HepG2 (cell line): ENCODE results near the gene L2HGDH. TPM values are rescaled to one million over a fixed set of nuclear protein-coding genes. Genes with fewer than 3 reads are reported as not detected.
A peak's percentile ranks its signal among the peaks of the same experiment; 100 is the strongest.

Source experiments
- ATAC-seq: fragments of 200-7000 bp; cut with Tn5 transposase; 3 replicates; pipeline ENCODE4 v1.9.1; 2020; ENCODE audit warnings: mild to moderate bottlenecking, moderate library complexity
- BruUV-seq: library from RNA; stranded (reverse); fragments of 400-500 nt; replicated peaks from 2 replicates; lab custom pipeline; 2021; lab: Mats Ljungman, UMichigan
- CTCF ChIA-PET: fragments of 300-600 bp; formaldehyde crosslinking; extraction: SDS; loops from one replicate; lab custom pipeline; 2021; ENCODE audit warnings: low total read pairs, inconsistent platforms, low intra/inter-chr PET ratio; lab: Yijun Ruan, JAX
- POLR2A ChIA-PET: fragments of 350-600 bp; sonication (Branson Sonifier 250); formaldehyde crosslinking; loops from one replicate; lab custom pipeline; 2020; ENCODE audit warnings: antibody characterized with exemption, inconsistent platforms; lab: Yijun Ruan, JAX
- DNase-seq: peaks from one replicate; pipeline ENCODE4 v3.0.0-alpha.2; 2015; ENCODE audit warnings: low spot score
- FAIRE-seq: peaks from 3 replicates; lab custom pipeline; 2011; peaks lifted over from hg19 to GRCh38; lab: Jason Lieb, UNC
- H2AFZ ChIP-seq: one replicate; pipeline ENCODE4 v1.6.1; 2011; ENCODE audit warnings: low read length, inconsistent platforms
- H3K27ac ChIP-seq: fragments of 300-600 bp; 3 replicates; pipeline ENCODE4 v1.8.0; 2011; ENCODE audit warnings: mixed run types, mild to moderate bottlenecking, mixed read lengths, low read length, inconsistent platforms; ENCODE audit not compliant: insufficient read depth; ENCODE audit errors: extremely low read length
- H3K27me3 ChIP-seq, 2 experiments: fragments of 200-600 bp in 1 of 2; 2 replicates in 1 of 2; 3 replicates in 1 of 2; pipeline versions ENCODE4 v1.6.0 to v1.8.0; 2011; ENCODE audit warnings: low read length in 2 of 2, mild to moderate bottlenecking in 2 of 2, moderate library complexity in 2 of 2, inconsistent platforms in 1 of 2; ENCODE audit not compliant: insufficient read depth in 2 of 2, control insufficient read depth in 1 of 2
- H3K36me3 ChIP-seq, 2 experiments: fragments of 200-600 bp in 1 of 2; replicated peaks in 1 of 2; 2 replicates in 1 of 2; 3 replicates in 1 of 2; pipeline versions ENCODE4 v1.5.1 to v1.8.0; 2011; ENCODE audit warnings: low read length in 2 of 2, inconsistent platforms in 1 of 2; ENCODE audit not compliant: insufficient read depth in 2 of 2, control insufficient read depth in 1 of 2
- H3K4me1 ChIP-seq: 2 replicates; pipeline ENCODE4 v1.5.1; 2012; ENCODE audit warnings: low read length, inconsistent platforms; ENCODE audit not compliant: insufficient read depth
- H3K4me2 ChIP-seq: 2 replicates; pipeline ENCODE4 v1.6.0; 2011; ENCODE audit warnings: low read depth, low read length, inconsistent platforms
- H3K4me3 ChIP-seq, 3 experiments: fragments of 200-600 bp in 1 of 3; sonication (generic), shearing (Covaris generic) in 1 of 3; replicated peaks in 1 of 3; 2 replicates each; pipeline ENCODE4 v1.5.1; 2011 to 2016; ENCODE audit warnings: low read length in 3 of 3, inconsistent platforms in 2 of 3, low read depth in 2 of 3, mild to moderate bottlenecking in 2 of 3, control low read depth in 1 of 3, mixed read lengths in 1 of 3; ENCODE audit not compliant: insufficient read depth in 1 of 3
- H3K79me2 ChIP-seq: one replicate; pipeline ENCODE4 v1.6.1; 2011; ENCODE audit warnings: low read length, inconsistent platforms; ENCODE audit not compliant: insufficient read depth
- H3K9ac ChIP-seq: 2 replicates; pipeline ENCODE4 v1.6.0; 2011; ENCODE audit warnings: mild to moderate bottlenecking, low read depth, low read length, inconsistent platforms; ENCODE audit not compliant: insufficient read depth
- H3K9me3 ChIP-seq: 2 replicates; pipeline ENCODE4 v1.5.1; 2012; ENCODE audit warnings: mild to moderate bottlenecking, low read length
- H4K20me1 ChIP-seq: 2 replicates; pipeline ENCODE4 v1.6.0; 2011; ENCODE audit warnings: inconsistent platforms, mild to moderate bottlenecking, low read length, moderate library complexity; ENCODE audit not compliant: insufficient read depth
- CHCHD3 ChIP-seq: sonication (generic); formaldehyde crosslinking; IDR thresholded peaks from 2 replicates; pipeline ENCODE4 v1.8.0; 2022; ENCODE audit warnings: mild to moderate bottlenecking, missing genetic modification reagents, moderate library complexity
- KDM1A ChIP-seq: IDR thresholded peaks from 2 replicates; pipeline ENCODE4 v1.6.1; 2016; ENCODE audit warnings: missing compliant biosample characterization
- NPAS2 ChIP-seq: sonication (generic); formaldehyde crosslinking; IDR thresholded peaks from 2 replicates; pipeline ENCODE4 v1.8.0; 2022; ENCODE audit warnings: mild to moderate bottlenecking, missing genetic modification reagents, borderline replicate concordance
- NR3C1 ChIP-seq: sonication (generic); formaldehyde crosslinking; IDR thresholded peaks from 2 replicates; pipeline ENCODE4 v1.4.0; 2020; ENCODE audit warnings: missing genetic modification reagents
- PITX1 ChIP-seq: sonication (generic); formaldehyde crosslinking; IDR thresholded peaks from 2 replicates; pipeline ENCODE4 v1.5.1; 2020; ENCODE audit warnings: mild to moderate bottlenecking, missing genetic modification reagents
- SAP130 ChIP-seq: IDR thresholded peaks from 2 replicates; pipeline ENCODE4 v1.6.1; 2016; ENCODE audit warnings: low read depth
- SIX1 ChIP-seq: sonication (generic); formaldehyde crosslinking; IDR thresholded peaks from 2 replicates; pipeline ENCODE4 v1.4.0; 2020; ENCODE audit warnings: missing genetic modification reagents, borderline replicate concordance
- SNAI1 ChIP-seq: sonication (generic); formaldehyde crosslinking; IDR thresholded peaks from 2 replicates; pipeline ENCODE4 v1.5.0; 2020; ENCODE audit warnings: mild to moderate bottlenecking, missing genetic modification reagents, borderline replicate concordance
- SPEN ChIP-seq: sonication (generic); formaldehyde crosslinking; IDR thresholded peaks from 2 replicates; pipeline ENCODE4 v1.5.1; 2020; ENCODE audit warnings: low read depth, mild to moderate bottlenecking, missing genetic modification reagents
- SRY ChIP-seq: sonication (generic); formaldehyde crosslinking; IDR thresholded peaks from 2 replicates; pipeline ENCODE4 v1.8.0; 2022; ENCODE audit warnings: mild to moderate bottlenecking, missing genetic modification reagents
- TRIM24 ChIP-seq: sonication (generic); formaldehyde crosslinking; IDR thresholded peaks from 2 replicates; pipeline ENCODE4 v1.8.0; 2022; ENCODE audit warnings: mild to moderate bottlenecking, missing genetic modification reagents
- ZNF264 ChIP-seq: sonication (generic); formaldehyde crosslinking; IDR thresholded peaks from 2 replicates; pipeline ENCODE4 v1.4.0; 2020; ENCODE audit warnings: missing genetic modification reagents
- ZNF33A ChIP-seq: sonication (generic); formaldehyde crosslinking; IDR thresholded peaks from 2 replicates; pipeline ENCODE4 v1.5.1; 2020; ENCODE audit warnings: missing genetic modification reagents, mild to moderate bottlenecking, moderate library complexity, borderline replicate concordance
- ZNF460 ChIP-seq: sonication (generic); formaldehyde crosslinking; IDR thresholded peaks from 2 replicates; pipeline ENCODE4 v1.5.1; 2020; ENCODE audit warnings: missing genetic modification reagents, mild to moderate bottlenecking, borderline replicate concordance
- WGBS: methylation state at CpG from one replicate; pipeline ENCODE4 v1.1.6; 2017; ENCODE audit warnings: low lambda C conversion rate; 5-methylcytosine and 5-hydroxymethylcytosine counted together
- in situ Hi-C: cut with HindIII; loops from 2 replicates; pipeline ENCODE4 v1.10.0; 2017; ENCODE audit warnings: low pct_unique_long_range_greater_than_20kb; ENCODE audit not compliant: extremely low pct_ligation_motif_present
- intact Hi-C: fragments of 100-400 bp; cut with micrococcal nuclease; formaldehyde crosslinking; loops from one replicate; pipeline ENCODE4 v1.10.0; 2022; ENCODE audit not compliant: unreplicated experiment
- polyA plus RNA-seq, 8 experiments: library from polyadenylated mRNA; depleted of rRNA in 3 of 8; stranded (reverse) in 7 of 8; unstranded in 1 of 8; fragments of >200 nt; fragmentation: Illumina TruSeq in 4 of 8; extraction: Trizol in 4 of 8; gene quantifications; 2 replicates each; pipeline versions ENCODE4 v1.2.1 to v1.2.3, GENCODE V29; 2011 to 2016; ENCODE audit warnings: low read depth in 4 of 8, missing spikeins in 1 of 8, mixed read lengths in 1 of 8; ENCODE audit not compliant: insufficient read depth in 1 of 8
- total RNA-seq, 5 experiments: library from RNA; depleted of rRNA; stranded (reverse); fragments of >200 nt; fragmentation: Illumina TruSeq; extraction: Trizol; gene quantifications; 2 replicates each; pipeline ENCODE4 v1.2.3, GENCODE V29; 2016; ENCODE audit warnings: low read depth in 1 of 5
- TF ChIP-seq, protein P1 (sequence below): sonication (generic); formaldehyde crosslinking; IDR thresholded peaks from 2 replicates; pipeline ENCODE4 v1.5.1; 2020; ENCODE audit warnings: mild to moderate bottlenecking, missing genetic modification reagents
- TF ChIP-seq, protein P2 (sequence below): sonication (generic); formaldehyde crosslinking; IDR thresholded peaks from 2 replicates; pipeline ENCODE4 v1.4.0; 2020; ENCODE audit warnings: missing genetic modification reagents, borderline replicate concordance
- TF ChIP-seq, protein P3 (sequence below): sonication (generic); formaldehyde crosslinking; IDR thresholded peaks from 2 replicates; pipeline ENCODE4 v1.8.1; 2023; ENCODE audit warnings: mild to moderate bottlenecking, missing genetic modification reagents

Gene L2HGDH
- total and polyA plus RNA-seq, 2 of the 13 experiments (the other 11 are each of a cell fraction or from before 2014, with no cell fraction given): 3.3 to 5.0 TPM

DNA sequence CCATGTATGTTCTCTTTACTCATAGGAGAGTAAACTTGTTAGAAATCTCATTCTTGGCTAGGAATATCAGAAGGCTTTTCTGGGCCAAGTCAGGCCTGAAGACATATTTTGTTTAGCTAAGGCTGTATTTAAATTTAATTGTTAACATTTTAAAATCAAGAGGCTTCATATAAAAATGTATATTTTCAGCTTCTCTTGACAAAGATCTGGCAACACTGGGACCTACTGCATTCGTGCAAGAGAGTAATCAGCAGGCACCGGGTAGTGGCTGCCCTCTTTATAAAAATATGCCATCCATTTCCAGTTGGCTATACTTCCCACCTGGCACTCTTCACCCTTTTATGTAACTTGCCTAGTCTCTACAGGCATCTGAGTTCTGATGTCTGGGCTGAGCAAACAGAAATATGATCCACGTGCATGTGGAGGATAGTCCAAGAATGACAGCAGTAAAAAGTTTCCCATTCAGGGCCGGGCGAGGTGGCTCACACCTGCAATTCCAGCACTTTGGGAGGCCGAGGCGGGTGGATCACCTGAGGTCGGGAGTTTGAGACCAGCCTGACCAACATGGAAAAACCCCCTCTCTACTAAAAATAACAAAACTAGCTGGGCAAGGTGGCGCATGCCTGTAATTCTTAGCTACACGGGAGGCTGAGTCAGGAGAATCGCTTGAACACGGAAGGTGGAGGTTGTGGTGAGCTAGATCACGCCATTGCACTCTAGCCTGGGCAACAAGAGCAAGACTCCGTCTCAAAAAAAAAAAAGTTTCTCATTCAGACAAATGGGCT lies 78.7 kb downstream of the L2HGDH start:
- Histone ChIP-seq H3K27me3 (no peaks in the 10 kb centered on the region), H3K4me3 (no peak overlapping the region; a peak in 1 of 6 replicates), H3K4me1 (peaks cover 43% of the 10 kb centered on the region), H3K27ac (no peak overlapping the region), H4K20me1 (no peaks in the 10 kb centered on the region), H2AFZ (no peak overlapping the region), H3K9me3 (no peaks in the 10 kb centered on the region; the same call in 1 of the 2 replicates), H3K36me3 (no peaks in the 10 kb centered on the region), H3K79me2 (peaks cover 24% of the 10 kb centered on the region), H3K9ac (no peak overlapping the region), H3K4me2 (peak overlapping the region; percentile 85)
- POLR2A ChIA-PET: no interaction called here
- in situ Hi-C loops: loop anchor here (25.0 kb wide), 1 partner anchor 371 kb away; the partner anchor contains the start of gene NEMF
- ATAC-seq: 0 out of 3 replicates have a peak, but pooled peaks have one; percentile 4
- CTCF ChIA-PET: no interaction called here
- no peak for FAIRE-seq
- intact Hi-C loops: loop anchor here (2.0 to 5.0 kb wide), 2 partner anchors 79 to 299 kb away; partner anchors contain the start of genes DMAC2L, L2HGDH and MAP4K5
- peak; percentile 67 for DNase-seq
- 63% methylated on average over 14 of the region's 14 CpGs for WGBS
- BruUV-seq: no TSS peak
- no peak for TF ChIP-seq NPAS2 (CRISPR knock-in tag)
- TF ChIP-seq SPEN (CRISPR knock-in tag): no peak
- no peak for TF ChIP-seq CHCHD3
- TF ChIP-seq, protein P1, sequence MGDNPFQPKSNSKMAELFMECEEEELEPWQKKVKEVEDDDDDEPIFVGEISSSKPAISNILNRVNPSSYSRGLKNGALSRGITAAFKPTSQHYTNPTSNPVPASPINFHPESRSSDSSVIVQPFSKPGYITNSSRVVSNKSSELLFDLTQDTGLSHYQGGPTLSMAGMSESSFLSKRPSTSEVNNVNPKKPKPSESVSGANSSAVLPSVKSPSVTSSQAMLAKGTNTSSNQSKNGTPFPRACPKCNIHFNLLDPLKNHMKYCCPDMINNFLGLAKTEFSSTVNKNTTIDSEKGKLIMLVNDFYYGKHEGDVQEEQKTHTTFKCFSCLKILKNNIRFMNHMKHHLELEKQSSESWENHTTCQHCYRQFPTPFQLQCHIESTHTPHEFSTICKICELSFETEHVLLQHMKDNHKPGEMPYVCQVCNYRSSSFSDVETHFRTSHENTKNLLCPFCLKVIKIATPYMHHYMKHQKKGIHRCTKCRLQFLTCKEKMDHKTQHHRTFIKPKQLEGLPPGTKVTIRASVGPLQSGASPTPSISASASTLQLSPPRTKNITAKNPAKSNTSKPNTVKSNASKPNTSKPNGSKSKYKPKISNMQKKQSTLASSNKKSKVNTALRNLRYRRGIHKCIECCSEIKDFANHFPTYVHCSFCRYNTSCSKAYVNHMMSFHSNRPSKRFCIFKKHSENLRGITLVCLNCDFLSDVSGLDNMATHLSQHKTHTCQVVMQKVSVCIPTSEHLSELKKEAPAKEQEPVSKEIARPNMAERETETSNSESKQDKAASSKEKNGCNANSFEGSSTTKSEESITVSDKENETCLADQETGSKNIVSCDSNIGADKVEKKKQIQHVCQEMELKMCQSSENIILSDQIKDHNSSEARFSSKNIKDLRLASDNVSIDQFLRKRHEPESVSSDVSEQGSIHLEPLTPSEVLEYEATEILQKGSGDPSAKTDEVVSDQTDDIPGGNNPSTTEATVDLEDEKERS (CRISPR knock-in tag): 0 out of 2 replicates have a peak, but pooled peaks have one; percentile 34
- TF ChIP-seq SRY (CRISPR knock-in tag): no peak
- TF ChIP-seq, protein P2, sequence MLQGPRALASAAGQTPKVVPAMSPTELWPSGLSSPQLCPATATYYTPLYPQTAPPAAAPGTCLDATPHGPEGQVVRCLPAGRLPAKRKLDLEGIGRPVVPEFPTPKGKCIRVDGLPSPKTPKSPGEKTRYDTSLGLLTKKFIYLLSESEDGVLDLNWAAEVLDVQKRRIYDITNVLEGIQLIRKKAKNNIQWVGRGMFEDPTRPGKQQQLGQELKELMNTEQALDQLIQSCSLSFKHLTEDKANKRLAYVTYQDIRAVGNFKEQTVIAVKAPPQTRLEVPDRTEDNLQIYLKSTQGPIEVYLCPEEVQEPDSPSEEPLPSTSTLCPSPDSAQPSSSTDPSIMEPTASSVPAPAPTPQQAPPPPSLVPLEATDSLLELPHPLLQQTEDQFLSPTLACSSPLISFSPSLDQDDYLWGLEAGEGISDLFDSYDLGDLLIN (CRISPR knock-in tag): no peak
- TF ChIP-seq, protein P3, sequence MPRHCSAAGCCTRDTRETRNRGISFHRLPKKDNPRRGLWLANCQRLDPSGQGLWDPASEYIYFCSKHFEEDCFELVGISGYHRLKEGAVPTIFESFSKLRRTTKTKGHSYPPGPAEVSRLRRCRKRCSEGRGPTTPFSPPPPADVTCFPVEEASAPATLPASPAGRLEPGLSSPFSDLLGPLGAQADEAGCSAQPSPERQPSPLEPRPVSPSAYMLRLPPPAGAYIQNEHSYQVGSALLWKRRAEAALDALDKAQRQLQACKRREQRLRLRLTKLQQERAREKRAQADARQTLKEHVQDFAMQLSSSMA (CRISPR knock-in tag): no peak
- TF ChIP-seq ZNF264: no peak
- peak; percentile 96 for TF ChIP-seq ZNF460 (CRISPR knock-in tag)
- TF ChIP-seq ZNF33A (CRISPR knock-in tag): no peak
- TF ChIP-seq SNAI1 (CRISPR knock-in tag): no peak
- TF ChIP-seq NR3C1 (CRISPR knock-in tag): no peak
- no peak for TF ChIP-seq PITX1 (CRISPR knock-in tag)
- no peak for TF ChIP-seq TRIM24 (CRISPR knock-in tag)
- peak; percentile 18; the same call in 1 of the 2 replicates for TF ChIP-seq KDM1A
- peak; percentile 86 for TF ChIP-seq SAP130
- TF ChIP-seq SIX1: peak; percentile 82; the same call in 1 of the 2 replicates
